Retina (tissue), 1 donor: ENCODE results near the gene VEPH1.
"Not testable (repeated sequence)": the region's sequence is repeated elsewhere in the genome, so short reads cannot be mapped to it uniquely, and the experiment has no call there.

Experiments used
- DNase-seq: peaks from one replicate; pipeline ENCODE4 v3.0.0-alpha.2; 2016

Gene VEPH1

DNA sequence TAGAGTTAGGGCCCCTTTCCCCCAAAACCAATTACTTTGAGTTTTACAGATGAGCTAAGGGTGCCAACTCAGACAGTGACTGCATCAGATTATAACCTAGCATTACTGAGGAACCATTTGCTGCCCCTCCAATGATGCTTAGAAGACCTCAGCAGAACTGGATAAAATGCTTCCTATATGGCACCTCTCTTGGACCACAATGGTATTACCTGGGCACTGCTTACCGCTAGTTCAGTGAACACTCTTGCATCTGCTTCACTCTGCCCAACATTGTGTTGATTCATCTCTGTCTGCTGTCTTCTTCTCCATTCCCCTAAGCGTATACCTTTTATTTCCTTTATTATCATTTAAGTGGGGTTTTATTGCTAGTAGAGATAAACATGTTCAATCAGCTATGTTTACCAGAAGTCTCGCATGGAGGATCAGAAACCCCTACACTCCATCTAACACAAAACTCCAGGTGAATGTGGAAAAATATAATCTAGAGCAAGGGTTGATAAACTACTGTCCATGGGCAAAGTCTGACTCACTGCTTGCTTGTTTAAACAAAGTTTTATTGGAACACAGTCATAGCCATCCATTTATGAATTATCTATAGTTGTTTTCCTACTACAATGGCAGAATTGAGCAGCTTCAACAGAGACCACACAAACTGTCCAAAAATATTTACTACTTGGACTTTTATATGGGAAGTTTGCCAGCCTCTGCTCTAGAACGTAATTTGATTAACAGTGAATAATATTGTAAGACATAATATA is 166.8 kb downstream of the VEPH1 start:
- no peak for DNase-seq

DNA sequence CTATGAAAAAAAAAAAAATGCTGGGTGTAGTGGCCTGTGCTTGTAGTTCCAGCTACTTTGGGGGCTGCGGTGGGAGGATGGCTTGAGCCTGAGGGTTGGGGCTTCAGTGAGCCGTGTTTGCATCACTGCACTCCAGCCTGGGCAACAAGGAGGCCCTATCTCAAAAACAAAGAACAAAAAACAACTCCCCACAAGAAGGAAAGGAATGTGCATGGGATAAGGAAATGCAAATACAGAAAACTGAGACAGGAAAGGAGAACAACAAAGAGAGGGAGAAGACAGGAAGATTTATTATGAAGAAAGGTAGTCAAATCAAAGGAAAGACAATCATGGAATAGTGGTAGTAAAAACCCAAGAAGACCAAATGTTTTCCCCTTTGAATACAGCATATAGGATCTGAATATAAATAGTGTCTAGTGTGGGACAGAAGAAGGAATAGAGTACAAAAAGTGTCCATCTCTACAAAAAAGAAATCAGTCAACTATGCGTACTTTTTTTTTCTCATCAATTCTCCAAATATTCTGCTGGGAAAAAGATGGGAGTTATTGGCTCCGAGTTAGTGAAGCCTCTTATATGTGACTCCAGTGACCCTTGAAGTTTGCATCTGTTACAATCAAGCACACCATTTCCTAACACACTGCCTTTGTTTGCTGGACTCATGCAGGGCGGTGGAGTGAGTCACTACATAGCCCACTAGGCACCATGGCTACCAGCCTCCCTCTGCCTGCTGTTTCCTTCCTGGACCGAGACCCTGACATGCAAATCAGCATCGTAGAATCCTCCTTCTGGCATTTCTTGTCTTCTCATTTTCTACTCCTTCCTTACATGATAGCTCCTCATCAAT is 167.8 kb downstream of the VEPH1 start:
- peak; percentile 25 for DNase-seq

GRCh38 chr3:157333551-157333991 is 169.6 kb downstream of the VEPH1 start:
- DNase-seq = no peak

DNA sequence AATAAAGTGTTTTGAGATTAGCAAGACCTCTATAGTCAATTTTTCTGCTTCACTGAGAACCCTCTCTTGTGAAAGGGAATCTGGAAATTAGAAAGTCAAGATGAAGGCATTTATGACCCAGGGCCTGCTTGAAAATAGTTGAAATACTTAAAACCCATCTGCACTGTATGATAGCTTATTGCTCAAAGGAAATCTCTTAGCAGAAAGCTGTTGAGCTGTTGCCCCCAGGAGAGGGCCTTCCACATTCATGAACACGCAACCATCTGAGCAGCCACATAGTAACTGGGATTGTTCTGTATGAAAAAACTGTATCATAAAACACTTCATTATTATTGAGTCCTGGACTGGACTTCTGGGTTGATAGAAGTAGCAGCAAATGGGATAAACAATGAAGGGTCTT is 173.0 kb downstream of the VEPH1 start:
- DNase-seq = no peak

- DNase-seq = no peak
Observed at GRCh38 chr3:157329551-157329950, 173.7 kb downstream of the VEPH1 start.

DNA sequence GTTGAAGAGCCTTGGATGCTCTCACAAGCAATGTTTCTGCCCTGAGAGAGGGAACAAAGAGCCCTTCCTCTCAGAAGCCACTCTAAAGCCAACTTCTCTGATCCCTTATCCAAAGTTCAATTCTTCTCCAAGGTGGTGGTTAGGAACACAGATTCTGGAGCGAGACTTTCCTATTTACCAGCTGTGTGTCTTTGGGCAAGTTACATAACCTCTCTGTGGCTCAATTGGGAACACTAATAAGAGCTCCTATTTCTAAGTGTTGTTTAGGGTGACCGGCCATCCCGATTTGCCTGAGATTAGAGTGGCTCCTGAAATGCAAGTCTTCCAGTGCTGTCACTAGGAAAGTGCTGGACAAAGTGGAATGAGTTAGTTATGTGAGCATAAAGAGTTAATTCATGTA is 175.4 kb downstream of the VEPH1 start:
- DNase-seq = no peak

GRCh38 chr3:157327018-157327417 is 176.2 kb downstream of the VEPH1 start:
- DNase-seq = no peak

DNA sequence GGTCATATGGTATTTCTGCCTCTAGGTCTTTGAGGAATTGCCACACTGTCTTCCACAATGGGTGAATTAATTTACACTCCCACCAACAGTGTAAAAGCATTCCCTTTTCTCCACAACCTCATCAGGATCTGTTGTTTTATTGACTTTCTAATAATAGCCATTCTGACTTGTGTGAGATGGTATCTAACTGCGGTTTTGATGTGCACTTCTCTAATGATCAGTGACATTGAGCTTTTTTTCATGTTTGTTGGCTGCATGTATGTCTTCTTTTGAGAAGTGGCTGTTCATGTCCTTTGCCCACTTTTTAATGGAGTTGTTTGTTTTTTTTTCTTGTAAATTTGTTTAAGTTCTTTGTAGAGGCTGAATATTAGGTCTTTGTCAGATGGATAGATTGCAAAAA is 178.3 kb downstream of the VEPH1 start:
- not testable (repeated sequence) for DNase-seq

GRCh38 chr3:157323360-157323759 is 179.9 kb downstream of the VEPH1 start:
- no peak for DNase-seq

- no peak for DNase-seq
Observed at GRCh38 chr3:157319672-157320071, 183.5 kb downstream of the VEPH1 start.

DNA sequence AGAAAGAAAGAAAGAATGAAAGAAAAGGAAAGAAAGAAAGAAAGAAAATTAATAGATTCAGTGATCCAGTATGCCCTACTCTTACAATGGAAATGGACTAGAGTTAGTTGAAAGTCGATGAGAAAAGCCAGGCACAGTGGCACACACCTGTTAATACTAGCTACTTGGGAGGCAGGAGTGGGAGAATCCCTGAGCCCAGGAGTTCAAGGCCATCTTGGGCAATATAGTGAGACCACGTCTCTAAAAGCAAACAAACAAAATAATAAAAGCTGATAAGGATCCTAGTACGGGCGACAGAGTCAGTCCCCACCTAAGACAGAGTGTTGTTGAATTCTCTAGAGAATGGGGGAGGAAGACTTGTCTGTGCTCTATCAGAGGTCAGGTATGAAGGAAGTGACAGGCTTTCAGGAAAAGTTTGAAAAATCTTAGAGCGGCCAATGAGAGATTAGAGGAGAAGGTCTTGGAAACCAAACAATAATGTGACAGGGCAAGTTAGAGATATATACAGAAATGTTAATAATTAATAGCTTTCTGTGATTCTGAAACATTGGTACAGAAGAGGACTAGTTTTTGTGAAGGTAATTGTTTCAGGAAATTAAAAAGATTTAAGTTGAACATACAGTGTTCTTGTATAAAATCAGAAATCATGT is 184.5 kb downstream of the VEPH1 start:
- DNase-seq = no peak

DNA sequence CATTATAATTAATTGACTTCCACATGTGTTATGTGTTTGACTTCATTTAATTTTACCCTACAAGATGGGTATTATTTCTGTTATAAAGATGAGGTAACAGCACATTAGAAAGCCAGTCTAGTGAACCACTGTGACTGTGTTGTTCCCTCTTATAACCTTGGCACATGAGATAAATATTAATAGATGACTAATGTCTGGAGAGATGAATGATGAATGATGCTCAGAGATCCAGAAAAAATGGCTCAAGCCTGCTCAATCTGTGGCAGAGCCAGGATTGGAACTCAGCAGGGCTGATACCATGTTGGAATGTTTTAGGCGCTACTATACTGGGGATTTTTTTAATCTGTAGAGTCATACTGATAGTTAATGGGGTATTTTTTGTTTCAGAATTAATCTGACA is 185.3 kb downstream of the VEPH1 start:
- no peak for DNase-seq

DNA sequence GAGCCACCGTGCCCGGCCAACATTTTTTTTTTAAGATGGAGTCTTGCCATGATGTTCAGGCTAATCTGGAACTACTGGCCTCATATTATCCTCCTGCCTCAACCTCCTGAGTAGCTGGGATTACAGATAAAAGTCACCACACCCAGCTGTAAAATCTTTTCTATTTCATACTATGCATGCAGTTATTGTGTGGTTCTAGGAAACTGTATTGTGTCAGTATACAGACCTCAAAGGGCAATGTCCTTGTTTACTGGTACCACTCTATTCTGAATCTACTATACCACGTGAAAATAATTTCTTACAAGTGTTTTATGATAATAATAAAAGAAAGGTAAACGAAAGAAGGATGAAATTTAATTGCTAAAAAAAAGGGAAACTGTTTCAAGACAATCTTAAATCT is 190.0 kb downstream of the VEPH1 start:
- no peak for DNase-seq

- no peak for DNase-seq
Observed at GRCh38 chr3:157312376-157312745, 190.9 kb downstream of the VEPH1 start.

DNA sequence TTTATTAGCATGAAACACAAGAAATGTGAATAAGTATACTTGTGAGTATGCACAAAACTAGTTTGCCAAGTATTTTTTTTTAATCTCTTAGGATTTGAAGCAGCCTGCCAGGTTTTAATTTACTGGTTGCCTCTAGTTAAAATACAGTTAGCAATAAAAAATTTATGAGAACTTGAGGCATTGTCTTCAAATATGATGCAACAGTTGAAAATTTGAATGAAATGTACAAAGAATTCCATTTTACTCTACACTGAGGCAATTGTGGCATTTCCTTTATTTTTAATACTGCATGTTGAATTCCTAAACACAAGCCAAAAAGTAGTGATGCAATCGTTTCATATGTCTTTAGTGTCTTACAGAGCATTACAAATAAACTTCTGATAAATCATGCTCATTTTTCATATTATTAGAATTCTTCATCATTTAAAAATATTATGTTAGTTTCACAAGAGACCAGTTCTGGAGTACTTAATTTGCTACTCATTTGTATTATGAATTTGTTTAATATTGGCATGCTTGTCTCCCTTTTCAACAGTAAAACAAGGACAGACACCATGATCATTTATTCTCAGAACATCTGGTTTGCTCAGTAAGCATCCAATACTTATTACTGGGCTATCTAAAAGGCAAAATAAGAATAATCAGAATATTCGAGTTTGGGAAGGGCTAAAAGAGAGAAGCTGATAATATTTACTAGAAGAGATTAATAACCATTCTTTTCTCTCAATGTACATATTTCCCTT is 191.4 kb downstream of the VEPH1 start:
- DNase-seq = no peak

DNA sequence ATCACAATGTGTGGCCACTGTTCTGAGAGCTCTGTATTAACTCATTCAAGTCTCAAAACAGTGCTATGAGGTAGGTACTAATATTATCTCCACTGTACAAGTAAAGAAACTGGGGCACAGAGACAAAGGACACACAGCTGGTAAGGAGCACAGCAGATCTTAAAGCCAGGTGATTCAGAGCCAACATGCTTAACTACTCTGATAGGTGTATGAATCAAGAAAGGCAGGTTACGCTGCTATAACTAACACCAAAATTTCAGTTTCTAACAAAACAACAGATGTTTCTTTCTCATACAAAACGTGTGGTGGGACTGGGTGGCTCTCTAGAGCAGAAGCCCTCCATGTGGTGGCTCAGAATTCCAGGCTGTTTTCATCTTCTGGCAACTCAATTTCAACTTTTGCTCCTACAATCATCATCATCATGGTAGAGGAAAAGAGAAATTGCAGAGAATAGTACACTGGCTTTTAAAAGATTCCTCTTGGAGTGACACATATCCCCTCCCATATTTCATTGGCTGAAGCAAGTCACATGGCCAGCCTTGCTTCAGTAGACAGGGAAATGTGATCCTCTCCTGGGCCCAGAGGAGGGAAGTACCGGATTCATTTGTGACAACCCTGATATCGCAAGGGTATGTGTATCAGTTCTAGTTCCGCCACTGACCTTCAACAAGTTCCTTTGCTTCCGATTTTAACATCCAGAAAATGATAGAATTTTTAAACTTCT is 192.7 kb downstream of the VEPH1 start:
- DNase-seq = no peak

GRCh38 chr3:157306502-157306901 is 196.7 kb downstream of the VEPH1 start:
- DNase-seq = no peak

GRCh38 chr3:157305392-157305791 is 197.8 kb downstream of the VEPH1 start:
- no peak for DNase-seq

DNA sequence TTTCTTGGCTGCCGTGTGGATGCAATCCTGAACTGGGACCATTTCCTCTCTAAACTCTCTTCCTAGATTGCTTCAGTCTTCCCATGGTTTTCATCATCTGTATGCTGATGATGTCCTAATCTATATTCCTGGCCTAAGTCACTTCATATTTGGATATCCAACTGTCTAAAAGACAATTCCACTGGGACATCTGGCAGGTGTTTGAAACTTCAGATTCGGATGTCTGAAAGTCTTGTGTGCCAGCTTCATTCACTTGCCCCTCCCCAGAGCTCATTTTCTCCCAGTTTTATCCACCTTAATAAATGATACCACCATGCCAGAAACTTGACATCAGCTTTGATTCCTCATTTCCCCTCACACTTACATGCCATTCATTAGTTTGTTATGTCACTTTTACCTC is 201.5 kb downstream of the VEPH1 start:
- DNase-seq = no peak

- DNase-seq = no peak
Observed at GRCh38 chr3:157300981-157301663, 202.1 kb downstream of the VEPH1 start.

- DNase-seq = no peak
Observed at GRCh38 chr3:157300094-157300493, 203.1 kb downstream of the VEPH1 start.
